HG03060 (cell line): ENCODE measurements around the gene MICALL2.

Experiments
- ATAC-seq: cut with Tn5 transposase; IDR thresholded peaks from one replicate; pipeline ENCODE4 v1.9.1; 2021; ENCODE audit warnings: low read depth, moderate number of reproducible peaks; ENCODE audit not compliant: unreplicated experiment

Gene MICALL2

GRCh38 chr7:1470901-1471300 lies 11.6 kb upstream of the MICALL2 start:
- no peak for ATAC-seq

- ATAC-seq, result no peak
Measured at GRCh38 chr7:1468643-1469298, 9.5 kb upstream of the MICALL2 start.

- ATAC-seq, result no peak
Measured at GRCh38 chr7:1468203-1468602, 8.9 kb upstream of the MICALL2 start.

- ATAC-seq, result no peak
Measured at GRCh38 chr7:1466524-1467271, 7.4 kb upstream of the MICALL2 start.

- ATAC-seq, result no peak
Measured at GRCh38 chr7:1464694-1465093, 5.4 kb upstream of the MICALL2 start.

GRCh38 chr7:1463676-1464223 lies 4.5 kb upstream of the MICALL2 start:
- ATAC-seq, result no peak

GRCh38 chr7:1461646-1462375 lies 2.5 kb upstream of the MICALL2 start:
- no peak for ATAC-seq

GRCh38 chr7:1460821-1461645 lies 1.8 kb upstream of the MICALL2 start:
- no peak for ATAC-seq

GRCh38 chr7:1459920-1460820 lies 900 bp upstream of the MICALL2 start:
- ATAC-seq, result no peak

- ATAC-seq, result peak; percentile 56
Measured at GRCh38 chr7:1459512-1459892, 232 bp upstream of the MICALL2 start.

GRCh38 chr7:1457949-1458682 lies 1.2 kb downstream of the MICALL2 start:
- ATAC-seq, result no peak

- ATAC-seq, result no peak
Measured at GRCh38 chr7:1457059-1457948, 2.0 kb downstream of the MICALL2 start.

- ATAC-seq, result no peak
Measured at GRCh38 chr7:1455955-1456354, 3.3 kb downstream of the MICALL2 start.

GRCh38 chr7:1455241-1455939 lies 3.9 kb downstream of the MICALL2 start:
- no peak for ATAC-seq

GRCh38 chr7:1454542-1454941 lies 4.7 kb downstream of the MICALL2 start:
- no peak for ATAC-seq

- no peak for ATAC-seq
Measured at GRCh38 chr7:1452205-1452604, 7.1 kb downstream of the MICALL2 start.

GRCh38 chr7:1450987-1451386 lies 8.3 kb downstream of the MICALL2 start:
- ATAC-seq, result no peak
